ENCODE results near the gene UBL4B.

DNA sequence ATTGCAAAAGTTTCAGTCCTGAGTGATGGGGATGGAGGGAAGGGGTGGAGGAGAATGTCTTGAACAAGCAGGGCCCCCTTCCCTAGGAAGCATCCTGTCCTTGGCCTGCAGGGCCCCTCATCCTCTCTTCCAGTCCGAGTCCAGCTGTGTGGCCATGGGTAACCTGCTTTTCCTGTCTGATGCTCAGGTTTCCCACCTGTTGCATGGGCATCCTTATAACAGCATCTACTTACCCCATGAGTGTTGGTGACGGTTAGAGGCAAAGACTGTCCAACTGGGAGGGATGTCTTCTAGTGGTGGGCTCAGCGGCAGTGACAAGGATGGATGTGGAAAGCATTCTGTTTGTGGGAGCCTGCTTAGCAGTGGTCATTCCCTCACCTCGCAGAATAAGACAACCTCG is 1.9 kb downstream of the UBL4B start:
- TF ChIP-seq POLR2A (IDR thresholded peaks at IDR 0.05): no peak
- TF ChIP-seq, protein P1, sequence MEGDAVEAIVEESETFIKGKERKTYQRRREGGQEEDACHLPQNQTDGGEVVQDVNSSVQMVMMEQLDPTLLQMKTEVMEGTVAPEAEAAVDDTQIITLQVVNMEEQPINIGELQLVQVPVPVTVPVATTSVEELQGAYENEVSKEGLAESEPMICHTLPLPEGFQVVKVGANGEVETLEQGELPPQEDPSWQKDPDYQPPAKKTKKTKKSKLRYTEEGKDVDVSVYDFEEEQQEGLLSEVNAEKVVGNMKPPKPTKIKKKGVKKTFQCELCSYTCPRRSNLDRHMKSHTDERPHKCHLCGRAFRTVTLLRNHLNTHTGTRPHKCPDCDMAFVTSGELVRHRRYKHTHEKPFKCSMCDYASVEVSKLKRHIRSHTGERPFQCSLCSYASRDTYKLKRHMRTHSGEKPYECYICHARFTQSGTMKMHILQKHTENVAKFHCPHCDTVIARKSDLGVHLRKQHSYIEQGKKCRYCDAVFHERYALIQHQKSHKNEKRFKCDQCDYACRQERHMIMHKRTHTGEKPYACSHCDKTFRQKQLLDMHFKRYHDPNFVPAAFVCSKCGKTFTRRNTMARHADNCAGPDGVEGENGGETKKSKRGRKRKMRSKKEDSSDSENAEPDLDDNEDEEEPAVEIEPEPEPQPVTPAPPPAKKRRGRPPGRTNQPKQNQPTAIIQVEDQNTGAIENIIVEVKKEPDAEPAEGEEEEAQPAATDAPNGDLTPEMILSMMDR (IDR thresholded peaks at IDR 0.05): no peak

Data from right lobe of liver (tissue), 4 donors.